HepG2 (cell line): ENCODE measurements around the gene TIMM44. TPM values are rescaled to one million over a fixed set of nuclear protein-coding genes. Genes with fewer than 3 reads are reported as not detected.
A peak's percentile ranks its signal among the peaks of the same experiment; 100 is the strongest.

ENCODE experiments used
- ATF1 ChIP-seq: IDR thresholded peaks from 2 replicates; pipeline ENCODE4 v1.6.1; 2016; ENCODE audit warnings: mild to moderate bottlenecking, control low read depth
- HNF4A ChIP-seq: sonication (generic); formaldehyde crosslinking; IDR thresholded peaks from 2 replicates; pipeline ENCODE4 v1.4.0; 2020; ENCODE audit warnings: missing genetic modification reagents
- ZNF225 ChIP-seq: sonication (generic); formaldehyde crosslinking; IDR thresholded peaks from 2 replicates; pipeline ENCODE4 v1.4.0; 2020; ENCODE audit warnings: mild to moderate bottlenecking, missing genetic modification reagents
- ZNF282 ChIP-seq: fragments of 450-650 bp; IDR thresholded peaks from 2 replicates; pipeline ENCODE4 v1.6.1; 2018; ENCODE audit not compliant: partially characterized antibody
- ZNF749 ChIP-seq: sonication (generic); formaldehyde crosslinking; IDR thresholded peaks from 2 replicates; pipeline ENCODE4 v1.8.0; 2022; ENCODE audit warnings: mild to moderate bottlenecking, missing genetic modification reagents, moderate library complexity, borderline replicate concordance
- ZNF766 ChIP-seq: sonication (generic); formaldehyde crosslinking; IDR thresholded peaks from 2 replicates; pipeline ENCODE4 v1.5.0; 2020; ENCODE audit warnings: missing genetic modification reagents, borderline replicate concordance
- ZSCAN22 ChIP-seq: sonication (generic); formaldehyde crosslinking; IDR thresholded peaks from 2 replicates; pipeline ENCODE4 v1.4.0; 2020; ENCODE audit warnings: mild to moderate bottlenecking, missing genetic modification reagents
- polyA plus RNA-seq, 8 experiments: library from polyadenylated mRNA; depleted of rRNA in 3 of 8; stranded (reverse) in 7 of 8; unstranded in 1 of 8; fragments of >200 nt; fragmentation: Illumina TruSeq in 4 of 8; extraction: Trizol in 4 of 8; gene quantifications; 2 replicates each; pipeline versions ENCODE4 v1.2.1 to v1.2.3, GENCODE V29; 2011 to 2016; ENCODE audit warnings: low read depth in 4 of 8, missing spikeins in 1 of 8, mixed read lengths in 1 of 8; ENCODE audit not compliant: insufficient read depth in 1 of 8
- total RNA-seq, 5 experiments: library from RNA; depleted of rRNA; stranded (reverse); fragments of >200 nt; fragmentation: Illumina TruSeq; extraction: Trizol; gene quantifications; 2 replicates each; pipeline ENCODE4 v1.2.3, GENCODE V29; 2016; ENCODE audit warnings: low read depth in 1 of 5
- TF ChIP-seq, protein P1 (sequence below): sonication (generic); formaldehyde crosslinking; IDR thresholded peaks from 2 replicates; pipeline ENCODE4 v1.5.0; 2020; ENCODE audit warnings: mild to moderate bottlenecking, missing genetic modification reagents, borderline replicate concordance
- TF ChIP-seq, protein P2 (sequence below): sonication (generic); formaldehyde crosslinking; IDR thresholded peaks from 2 replicates; pipeline ENCODE4 v1.4.0; 2020; ENCODE audit warnings: missing genetic modification reagents
- TF ChIP-seq, protein P3 (sequence below): sonication (generic); formaldehyde crosslinking; IDR thresholded peaks from 2 replicates; pipeline ENCODE4 v1.5.1; 2020; ENCODE audit warnings: missing genetic modification reagents, mild to moderate bottlenecking, borderline replicate concordance

Gene TIMM44
- total and polyA plus RNA-seq, 2 of the 13 experiments (the other 11 are each of a cell fraction or from before 2014, with no cell fraction given) = 42.9 to 72.6 TPM

DNA sequence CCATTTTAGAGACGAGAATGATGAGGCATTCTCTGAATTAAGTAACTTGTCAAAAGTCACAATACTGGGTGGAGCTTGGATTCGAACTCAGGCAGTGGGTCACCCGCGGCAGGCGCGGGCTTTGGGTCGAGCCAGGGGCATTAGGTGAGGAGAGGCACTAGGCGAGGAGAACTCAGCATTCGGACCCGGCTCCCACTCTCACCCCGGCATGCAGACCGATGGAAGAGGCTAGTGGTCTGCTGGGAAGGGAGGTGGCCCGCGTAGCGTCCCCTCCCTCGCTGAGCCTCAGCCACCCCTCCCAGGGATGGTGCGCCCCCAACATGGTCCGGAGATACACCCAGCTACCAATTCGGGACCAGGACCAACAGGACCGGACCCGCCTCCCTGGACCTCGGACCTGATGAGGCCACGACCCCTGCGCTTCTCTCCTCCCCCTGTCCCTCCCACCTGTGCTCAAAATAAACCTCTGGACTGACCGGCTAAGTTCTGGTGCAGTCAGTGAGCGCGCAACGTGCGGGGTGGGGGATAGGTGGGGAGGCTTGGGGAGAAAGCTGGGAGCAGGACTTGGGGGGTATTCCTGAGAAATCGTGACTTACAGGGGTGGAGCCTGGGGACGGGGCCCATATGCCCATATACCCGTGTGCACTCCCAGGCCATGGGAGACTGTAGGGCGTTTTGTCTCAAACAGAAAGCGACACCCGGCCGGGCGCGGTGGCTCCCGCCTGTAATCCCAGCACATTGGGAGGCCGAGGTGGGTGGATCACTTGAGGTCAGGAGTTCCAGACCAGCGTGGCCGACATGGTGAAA lies 24.6 kb downstream of the TIMM44 start (continued):
- TF ChIP-seq ZNF225 (CRISPR knock-in tag) = no peak
- TF ChIP-seq, protein P1, sequence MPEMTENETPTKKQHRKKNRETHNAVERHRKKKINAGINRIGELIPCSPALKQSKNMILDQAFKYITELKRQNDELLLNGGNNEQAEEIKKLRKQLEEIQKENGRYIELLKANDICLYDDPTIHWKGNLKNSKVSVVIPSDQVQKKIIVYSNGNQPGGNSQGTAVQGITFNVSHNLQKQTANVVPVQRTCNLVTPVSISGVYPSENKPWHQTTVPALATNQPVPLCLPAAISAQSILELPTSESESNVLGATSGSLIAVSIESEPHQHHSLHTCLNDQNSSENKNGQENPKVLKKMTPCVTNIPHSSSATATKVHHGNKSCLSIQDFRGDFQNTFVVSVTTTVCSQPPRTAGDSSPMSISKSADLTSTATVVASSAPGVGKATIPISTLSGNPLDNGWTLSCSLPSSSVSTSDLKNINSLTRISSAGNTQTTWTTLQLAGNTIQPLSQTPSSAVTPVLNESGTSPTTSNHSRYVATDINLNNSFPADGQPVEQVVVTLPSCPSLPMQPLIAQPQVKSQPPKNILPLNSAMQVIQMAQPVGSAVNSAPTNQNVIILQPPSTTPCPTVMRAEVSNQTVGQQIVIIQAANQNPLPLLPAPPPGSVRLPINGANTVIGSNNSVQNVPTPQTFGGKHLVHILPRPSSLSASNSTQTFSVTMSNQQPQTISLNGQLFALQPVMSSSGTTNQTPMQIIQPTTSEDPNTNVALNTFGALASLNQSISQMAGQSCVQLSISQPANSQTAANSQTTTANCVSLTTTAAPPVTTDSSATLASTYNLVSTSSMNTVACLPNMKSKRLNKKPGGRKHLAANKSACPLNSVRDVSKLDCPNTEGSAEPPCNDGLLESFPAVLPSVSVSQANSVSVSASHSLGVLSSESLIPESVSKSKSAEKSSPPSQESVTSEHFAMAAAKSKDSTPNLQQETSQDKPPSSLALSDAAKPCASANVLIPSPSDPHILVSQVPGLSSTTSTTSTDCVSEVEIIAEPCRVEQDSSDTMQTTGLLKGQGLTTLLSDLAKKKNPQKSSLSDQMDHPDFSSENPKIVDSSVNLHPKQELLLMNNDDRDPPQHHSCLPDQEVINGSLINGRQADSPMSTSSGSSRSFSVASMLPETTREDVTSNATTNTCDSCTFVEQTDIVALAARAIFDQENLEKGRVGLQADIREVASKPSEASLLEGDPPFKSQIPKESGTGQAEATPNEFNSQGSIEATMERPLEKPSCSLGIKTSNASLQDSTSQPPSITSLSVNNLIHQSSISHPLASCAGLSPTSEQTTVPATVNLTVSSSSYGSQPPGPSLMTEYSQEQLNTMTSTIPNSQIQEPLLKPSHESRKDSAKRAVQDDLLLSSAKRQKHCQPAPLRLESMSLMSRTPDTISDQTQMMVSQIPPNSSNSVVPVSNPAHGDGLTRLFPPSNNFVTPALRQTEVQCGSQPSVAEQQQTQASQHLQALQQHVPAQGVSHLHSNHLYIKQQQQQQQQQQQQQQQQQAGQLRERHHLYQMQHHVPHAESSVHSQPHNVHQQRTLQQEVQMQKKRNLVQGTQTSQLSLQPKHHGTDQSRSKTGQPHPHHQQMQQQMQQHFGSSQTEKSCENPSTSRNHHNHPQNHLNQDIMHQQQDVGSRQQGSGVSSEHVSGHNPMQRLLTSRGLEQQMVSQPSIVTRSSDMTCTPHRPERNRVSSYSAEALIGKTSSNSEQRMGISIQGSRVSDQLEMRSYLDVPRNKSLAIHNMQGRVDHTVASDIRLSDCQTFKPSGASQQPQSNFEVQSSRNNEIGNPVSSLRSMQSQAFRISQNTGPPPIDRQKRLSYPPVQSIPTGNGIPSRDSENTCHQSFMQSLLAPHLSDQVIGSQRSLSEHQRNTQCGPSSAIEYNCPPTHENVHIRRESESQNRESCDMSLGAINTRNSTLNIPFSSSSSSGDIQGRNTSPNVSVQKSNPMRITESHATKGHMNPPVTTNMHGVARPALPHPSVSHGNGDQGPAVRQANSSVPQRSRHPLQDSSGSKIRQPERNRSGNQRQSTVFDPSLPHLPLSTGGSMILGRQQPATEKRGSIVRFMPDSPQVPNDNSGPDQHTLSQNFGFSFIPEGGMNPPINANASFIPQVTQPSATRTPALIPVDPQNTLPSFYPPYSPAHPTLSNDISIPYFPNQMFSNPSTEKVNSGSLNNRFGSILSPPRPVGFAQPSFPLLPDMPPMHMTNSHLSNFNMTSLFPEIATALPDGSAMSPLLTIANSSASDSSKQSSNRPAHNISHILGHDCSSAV (CRISPR knock-in tag) = no peak
- TF ChIP-seq HNF4A (CRISPR knock-in tag) = peak; percentile 92
- TF ChIP-seq ZSCAN22 (CRISPR knock-in tag) = peak; percentile 97
- TF ChIP-seq ATF1 (CRISPR knock-in tag) = no peak
- TF ChIP-seq ZNF766 (CRISPR knock-in tag) = peak; percentile 100
- no peak for TF ChIP-seq ZNF282
- TF ChIP-seq, protein P2, sequence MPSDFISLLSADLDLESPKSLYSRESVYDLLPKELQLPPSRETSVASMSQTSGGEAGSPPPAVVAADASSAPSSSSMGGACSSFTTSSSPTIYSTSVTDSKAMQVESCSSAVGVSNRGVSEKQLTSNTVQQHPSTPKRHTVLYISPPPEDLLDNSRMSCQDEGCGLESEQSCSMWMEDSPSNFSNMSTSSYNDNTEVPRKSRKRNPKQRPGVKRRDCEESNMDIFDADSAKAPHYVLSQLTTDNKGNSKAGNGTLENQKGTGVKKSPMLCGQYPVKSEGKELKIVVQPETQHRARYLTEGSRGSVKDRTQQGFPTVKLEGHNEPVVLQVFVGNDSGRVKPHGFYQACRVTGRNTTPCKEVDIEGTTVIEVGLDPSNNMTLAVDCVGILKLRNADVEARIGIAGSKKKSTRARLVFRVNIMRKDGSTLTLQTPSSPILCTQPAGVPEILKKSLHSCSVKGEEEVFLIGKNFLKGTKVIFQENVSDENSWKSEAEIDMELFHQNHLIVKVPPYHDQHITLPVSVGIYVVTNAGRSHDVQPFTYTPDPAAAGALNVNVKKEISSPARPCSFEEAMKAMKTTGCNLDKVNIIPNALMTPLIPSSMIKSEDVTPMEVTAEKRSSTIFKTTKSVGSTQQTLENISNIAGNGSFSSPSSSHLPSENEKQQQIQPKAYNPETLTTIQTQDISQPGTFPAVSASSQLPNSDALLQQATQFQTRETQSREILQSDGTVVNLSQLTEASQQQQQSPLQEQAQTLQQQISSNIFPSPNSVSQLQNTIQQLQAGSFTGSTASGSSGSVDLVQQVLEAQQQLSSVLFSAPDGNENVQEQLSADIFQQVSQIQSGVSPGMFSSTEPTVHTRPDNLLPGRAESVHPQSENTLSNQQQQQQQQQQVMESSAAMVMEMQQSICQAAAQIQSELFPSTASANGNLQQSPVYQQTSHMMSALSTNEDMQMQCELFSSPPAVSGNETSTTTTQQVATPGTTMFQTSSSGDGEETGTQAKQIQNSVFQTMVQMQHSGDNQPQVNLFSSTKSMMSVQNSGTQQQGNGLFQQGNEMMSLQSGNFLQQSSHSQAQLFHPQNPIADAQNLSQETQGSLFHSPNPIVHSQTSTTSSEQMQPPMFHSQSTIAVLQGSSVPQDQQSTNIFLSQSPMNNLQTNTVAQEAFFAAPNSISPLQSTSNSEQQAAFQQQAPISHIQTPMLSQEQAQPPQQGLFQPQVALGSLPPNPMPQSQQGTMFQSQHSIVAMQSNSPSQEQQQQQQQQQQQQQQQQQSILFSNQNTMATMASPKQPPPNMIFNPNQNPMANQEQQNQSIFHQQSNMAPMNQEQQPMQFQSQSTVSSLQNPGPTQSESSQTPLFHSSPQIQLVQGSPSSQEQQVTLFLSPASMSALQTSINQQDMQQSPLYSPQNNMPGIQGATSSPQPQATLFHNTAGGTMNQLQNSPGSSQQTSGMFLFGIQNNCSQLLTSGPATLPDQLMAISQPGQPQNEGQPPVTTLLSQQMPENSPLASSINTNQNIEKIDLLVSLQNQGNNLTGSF (CRISPR knock-in tag) = no peak
- no peak for TF ChIP-seq ZNF749 (CRISPR knock-in tag)
- TF ChIP-seq, protein P3, sequence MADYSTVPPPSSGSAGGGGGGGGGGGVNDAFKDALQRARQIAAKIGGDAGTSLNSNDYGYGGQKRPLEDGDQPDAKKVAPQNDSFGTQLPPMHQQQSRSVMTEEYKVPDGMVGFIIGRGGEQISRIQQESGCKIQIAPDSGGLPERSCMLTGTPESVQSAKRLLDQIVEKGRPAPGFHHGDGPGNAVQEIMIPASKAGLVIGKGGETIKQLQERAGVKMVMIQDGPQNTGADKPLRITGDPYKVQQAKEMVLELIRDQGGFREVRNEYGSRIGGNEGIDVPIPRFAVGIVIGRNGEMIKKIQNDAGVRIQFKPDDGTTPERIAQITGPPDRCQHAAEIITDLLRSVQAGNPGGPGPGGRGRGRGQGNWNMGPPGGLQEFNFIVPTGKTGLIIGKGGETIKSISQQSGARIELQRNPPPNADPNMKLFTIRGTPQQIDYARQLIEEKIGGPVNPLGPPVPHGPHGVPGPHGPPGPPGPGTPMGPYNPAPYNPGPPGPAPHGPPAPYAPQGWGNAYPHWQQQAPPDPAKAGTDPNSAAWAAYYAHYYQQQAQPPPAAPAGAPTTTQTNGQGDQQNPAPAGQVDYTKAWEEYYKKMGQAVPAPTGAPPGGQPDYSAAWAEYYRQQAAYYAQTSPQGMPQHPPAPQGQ (CRISPR knock-in tag) = no peak
